SJCRH30 (cell line): Measurements from ENCODE around the gene CCL23. TPM values are rescaled to one million over a fixed set of nuclear protein-coding genes. Genes with fewer than 3 reads are reported as not detected.

Experiments
- DNase-seq, 2 experiments: peaks; one replicate each; pipeline ENCODE4 v3.0.0-alpha.2; 2015 to 2020
- H3K27ac ChIP-seq: fragments of 250-450 bp; sonication (Bioruptor Pico); 2 replicates; pipeline ENCODE4 v1.5.1; 2020; ENCODE audit warnings: mild to moderate bottlenecking, moderate library complexity
- H3K27me3 ChIP-seq: fragments of 250-450 bp; sonication (Bioruptor Pico); 2 replicates; pipeline ENCODE4 v1.5.1; 2020; ENCODE audit warnings: mild to moderate bottlenecking, moderate library complexity
- H3K36me3 ChIP-seq: fragments of 250-450 bp; sonication (Bioruptor Pico); 2 replicates; pipeline ENCODE4 v1.5.1; 2020; ENCODE audit warnings: mild to moderate bottlenecking, moderate library complexity
- H3K4me1 ChIP-seq: fragments of 250-450 bp; sonication (Bioruptor Pico); 2 replicates; pipeline ENCODE4 v1.5.1; 2020; ENCODE audit warnings: mild to moderate bottlenecking, moderate library complexity
- H3K4me3 ChIP-seq: fragments of 250-450 bp; sonication (Bioruptor Pico); 2 replicates; pipeline ENCODE4 v1.5.1; 2020; ENCODE audit warnings: mild to moderate bottlenecking, moderate library complexity
- H3K9me3 ChIP-seq: fragments of 250-450 bp; sonication (Bioruptor Pico); replicated peaks from 2 replicates; pipeline ENCODE4 v1.5.1; 2020; ENCODE audit warnings: mild to moderate bottlenecking, moderate library complexity
- total RNA-seq: library from RNA; depleted of rRNA; stranded (reverse); fragments of >200 nt; shearing (Covaris generic); gene quantifications from 2 replicates; pipeline ENCODE4 v1.2.3, GENCODE V29; 2014; rRNA removed

CCL23 gene
- total RNA-seq, 1 experiment from 2014 or later = not detected

- DNase-seq = peak; percentile 63 to 86
- H3K9me3 ChIP-seq = no peaks in the 10 kb centered on the region
- H3K4me1 ChIP-seq = no peaks in the 10 kb centered on the region
- H3K36me3 ChIP-seq = no peaks in the 10 kb centered on the region
- peaks cover 38% of the 10 kb centered on the region for H3K27me3 ChIP-seq
- H3K4me3 ChIP-seq = no peak overlapping the region
- no peak overlapping the region for H3K27ac ChIP-seq
Observed at GRCh38 chr17:35969558-35970380, 48.0 kb downstream of the CCL23 start.

GRCh38 chr17:35968520-35969054, 49.2 kb downstream of the CCL23 start:
- Histone ChIP-seq H3K4me3 (no peak overlapping the region), H3K27ac (no peak overlapping the region), H3K27me3 (peaks cover 37% of the 10 kb centered on the region), H3K36me3 (no peaks in the 10 kb centered on the region), H3K4me1 (no peaks in the 10 kb centered on the region), H3K9me3 (no peaks in the 10 kb centered on the region)
- no peak for DNase-seq

DNA sequence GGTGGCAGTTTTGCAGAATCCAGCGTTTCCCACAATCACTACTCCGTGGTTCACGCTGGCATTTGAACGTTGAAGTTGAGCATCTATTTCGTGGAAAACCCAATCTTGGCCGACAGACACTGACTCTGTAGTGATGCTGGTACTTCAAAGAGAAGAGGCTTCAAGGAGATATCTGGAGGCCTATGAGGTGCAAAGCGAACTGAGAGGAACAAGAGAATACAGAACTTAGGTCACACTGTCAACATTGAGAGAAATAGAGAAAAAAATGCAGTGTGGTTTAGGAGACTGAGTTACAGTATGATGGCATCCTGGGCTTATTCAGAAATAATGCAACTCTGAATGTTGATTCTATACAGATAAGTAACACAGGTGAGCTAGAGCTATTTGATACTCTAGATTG, 52.5 kb downstream of the CCL23 start:
- H3K27ac ChIP-seq = no peak overlapping the region
- no peaks in the 10 kb centered on the region for H3K36me3 ChIP-seq
- no peaks in the 10 kb centered on the region for H3K4me1 ChIP-seq
- no peak for DNase-seq
- H3K27me3 ChIP-seq = peaks cover 15% of the 10 kb centered on the region
- H3K9me3 ChIP-seq = no peaks in the 10 kb centered on the region
- no peak overlapping the region for H3K4me3 ChIP-seq

GRCh38 chr17:35963663-35964062, 54.1 kb downstream of the CCL23 start:
- Histone ChIP-seq H3K27ac (no peak overlapping the region), H3K4me3 (no peak overlapping the region), H3K9me3 (no peaks in the 10 kb centered on the region), H3K36me3 (no peaks in the 10 kb centered on the region), H3K4me1 (no peaks in the 10 kb centered on the region), H3K27me3 (peaks cover 15% of the 10 kb centered on the region)
- no peak for DNase-seq

Other genes with a start within 250 kb of the CCL23 start
- not detected in 2 replicates for gene MMP28, start 222.3 kb downstream of the CCL23 start, total RNA-seq
- 43.9 and 60.6 TPM in 2 replicates for gene TAF15, start 208.5 kb downstream of the CCL23 start, total RNA-seq
- gene HEATR9, start 149.1 kb downstream of the CCL23 start, total RNA-seq = not detected in 2 replicates
- gene CCL5, start 137.6 kb downstream of the CCL23 start, total RNA-seq = not detected in 2 replicates
- not detected in 2 replicates for gene RDM1, start 87.2 kb downstream of the CCL23 start, total RNA-seq
- gene LYZL6, start 74.3 kb downstream of the CCL23 start, total RNA-seq = not detected in 2 replicates
- not detected in 2 replicates for gene CCL16, start 36.5 kb downstream of the CCL23 start, total RNA-seq
- not detected in 2 replicates for gene CCL14, start 31.2 kb downstream of the CCL23 start, total RNA-seq
- gene CCL15, start 16.4 kb downstream of the CCL23 start, total RNA-seq = not detected in 2 replicates
- not detected in 2 replicates for gene CCL18, start 46.3 kb upstream of the CCL23 start, total RNA-seq
- not detected in 2 replicates for gene CCL3, start 72.2 kb upstream of the CCL23 start, total RNA-seq
- gene CCL4, start 85.9 kb upstream of the CCL23 start, total RNA-seq = not detected in 2 replicates
- 1.5 and 3.7 TPM in 2 replicates for gene TBC1D3B, start 158.7 kb upstream of the CCL23 start, total RNA-seq
- not detected in 2 replicates for gene CCL3L1, start 178.8 kb upstream of the CCL23 start, total RNA-seq
- gene CCL4L2, start 193.1 kb upstream of the CCL23 start, total RNA-seq = not detected in 2 replicates
- gene TBC1D3I, start 246.6 kb upstream of the CCL23 start, total RNA-seq = not detected in 2 replicates